CD4-positive, alpha-beta T cell treated with Interferon gamma for 1 hour (primary cell): ENCODE measurements around the gene RPL36AL.
"Not testable (repeated sequence)": the region's sequence is repeated elsewhere in the genome, so short reads cannot be mapped to it uniquely, and the experiment has no call there.

Experiments
- DNase-seq: peaks from one replicate; pipeline ENCODE4 v3.0.0-alpha.2; 2020

RPL36AL gene

DNA sequence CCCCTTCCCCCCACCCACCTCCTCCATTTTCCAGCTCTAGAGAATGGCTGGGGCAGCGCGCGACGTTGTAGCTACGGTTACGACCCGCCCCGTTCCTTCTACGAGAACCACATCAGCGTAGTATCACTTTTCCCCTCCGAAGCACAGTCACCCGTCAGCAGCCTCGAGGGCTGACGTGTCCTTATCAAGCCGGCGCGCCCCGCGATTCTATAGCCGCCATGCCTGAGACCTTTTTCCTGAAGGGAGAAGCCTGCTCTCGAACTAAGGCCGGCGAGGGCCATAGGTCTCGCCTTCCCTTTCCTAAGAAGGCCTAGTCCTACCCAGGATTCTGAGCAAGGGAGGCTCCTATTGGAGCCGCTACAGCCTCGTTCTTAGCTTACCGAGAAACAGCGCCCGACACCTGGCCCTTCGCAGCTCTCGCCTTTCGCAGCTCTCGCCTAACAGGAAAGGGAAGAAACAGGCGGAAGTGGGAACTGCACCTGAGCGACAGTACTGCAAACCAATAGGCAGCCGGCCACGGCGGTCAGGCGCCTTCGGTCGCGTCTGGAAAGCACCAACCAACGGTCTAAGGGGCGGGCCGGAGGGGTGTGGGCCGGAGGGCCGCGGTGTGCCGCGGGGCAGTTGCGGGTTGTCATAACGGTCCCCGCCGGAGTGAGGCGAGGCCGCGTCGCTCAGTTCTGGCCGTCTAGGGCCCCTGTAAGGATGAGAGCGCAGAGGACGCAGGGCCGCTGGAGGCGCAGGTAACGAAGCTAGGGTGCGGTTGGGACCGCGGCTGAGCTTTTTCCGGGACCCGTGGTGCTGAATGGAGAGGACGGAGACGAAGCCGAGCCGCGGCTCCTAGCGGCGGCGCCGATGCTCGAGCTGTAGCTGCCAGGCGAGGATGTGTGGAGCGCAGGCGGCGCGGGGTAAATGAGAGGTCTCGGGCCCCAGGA lies at the start of gene RPL36AL, which contains the start of gene MGAT2:
Gene RPL36AL (minus strand): TSS at position 445 of the 932 bp plus-strand sequence. CDS start 1,522 bp downstream, outside the sequence.
Gene MGAT2 (plus strand): TSS at position 618 of the 932 bp plus-strand sequence. CDS start 470 bp downstream, outside the sequence.
- peak; percentile 95 for DNase-seq

DNA sequence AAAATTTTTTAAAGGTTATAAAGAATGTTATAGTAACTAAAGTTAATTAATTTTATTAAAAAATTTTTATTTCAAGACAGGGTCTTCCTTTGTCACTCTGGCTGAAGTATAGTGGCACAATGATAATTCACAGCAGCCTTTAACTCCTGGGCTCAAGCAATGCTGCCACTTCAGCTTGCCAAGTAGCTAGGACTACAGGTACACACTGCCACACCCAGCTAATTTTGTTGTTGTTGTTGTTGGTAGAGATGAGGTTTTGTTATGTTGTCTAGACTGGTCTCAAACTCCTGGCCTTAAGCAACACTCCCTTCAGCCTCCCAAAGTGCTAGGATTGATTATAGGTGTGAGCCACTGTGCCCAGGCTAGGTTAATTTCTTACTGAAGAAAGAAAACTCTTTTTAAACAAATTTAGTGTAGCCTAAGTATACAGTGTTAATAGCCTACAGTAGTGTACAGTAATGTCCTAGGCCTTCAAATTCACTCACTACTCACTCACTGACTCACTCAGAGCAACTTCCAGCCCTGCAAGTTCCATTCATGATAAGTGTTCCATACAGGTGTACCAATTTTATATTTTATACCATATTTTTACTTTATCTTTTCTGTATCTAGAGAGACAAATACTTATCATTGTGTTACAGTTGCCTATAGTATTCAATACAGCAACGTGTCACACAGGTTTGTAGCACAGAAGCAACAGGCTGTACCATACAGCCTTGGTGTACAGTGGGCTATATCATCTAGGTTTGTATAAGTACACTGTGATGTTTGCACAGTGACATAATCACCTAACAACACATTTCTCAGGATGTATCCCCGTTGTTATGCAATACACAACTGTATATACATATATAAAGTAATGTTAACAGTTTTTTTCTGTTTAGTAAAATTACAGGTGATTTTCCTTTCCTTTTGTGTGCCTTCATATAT lies 39.4 kb upstream of the RPL36AL start:
- DNase-seq = no peak

DNA sequence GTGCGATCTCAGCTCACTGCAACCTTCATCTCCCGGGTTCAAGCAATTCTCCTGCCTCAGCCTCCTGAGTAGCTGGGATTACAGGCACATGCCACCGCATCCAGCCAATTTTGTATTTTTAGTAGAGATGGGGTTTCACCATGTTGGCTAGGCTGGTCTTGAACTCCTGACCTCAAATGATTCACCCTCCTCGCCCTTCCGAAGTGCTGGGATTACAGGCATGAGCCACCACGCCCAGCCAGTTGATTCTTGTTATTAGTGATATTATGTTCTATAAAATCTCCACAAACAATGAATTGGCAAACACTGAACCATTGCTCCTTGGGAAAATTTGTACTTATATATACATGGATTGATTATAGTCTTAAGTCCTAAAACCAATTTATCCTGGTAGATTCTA lies 37.1 kb upstream of the RPL36AL start:
- not testable (repeated sequence) for DNase-seq

DNA sequence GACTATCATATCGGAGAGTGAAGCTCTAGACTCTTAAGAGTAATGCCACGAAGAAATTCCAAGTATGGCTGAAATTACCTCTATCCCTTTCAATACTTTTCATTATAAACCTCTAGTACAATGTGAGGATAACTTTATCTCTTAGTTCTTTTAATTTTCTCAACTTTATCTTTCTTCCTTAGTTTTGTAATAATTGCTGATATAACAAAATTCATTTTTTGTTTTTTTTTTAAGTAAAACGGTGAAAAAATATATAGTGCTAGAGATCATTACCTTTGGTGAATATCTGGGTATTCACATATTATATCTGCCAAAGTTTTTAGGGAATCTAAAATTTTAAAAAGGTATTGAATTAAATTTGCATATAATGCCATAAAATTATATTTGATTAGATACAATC lies 34.1 kb upstream of the RPL36AL start:
- DNase-seq = no peak

DNA sequence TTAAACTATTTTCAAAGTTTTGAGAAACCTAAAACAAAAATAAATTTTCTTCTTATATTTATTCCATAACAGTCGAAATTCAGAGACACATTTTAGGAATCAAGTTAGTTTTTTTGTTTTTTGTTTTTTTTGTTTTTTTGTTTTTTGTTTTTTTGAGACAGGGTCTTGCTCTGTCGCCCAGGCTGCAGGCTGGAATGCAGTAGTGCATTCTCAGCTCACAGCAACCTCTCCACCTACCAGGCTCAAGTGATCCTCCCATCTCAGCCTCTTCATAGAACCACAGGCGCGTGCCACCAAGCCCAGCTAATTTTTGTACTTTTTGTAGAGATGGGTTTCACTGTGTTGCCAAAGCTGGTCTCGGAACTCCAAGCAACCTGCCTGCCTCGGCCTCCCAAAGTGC lies 33.1 kb upstream of the RPL36AL start:
- no peak for DNase-seq

DNA sequence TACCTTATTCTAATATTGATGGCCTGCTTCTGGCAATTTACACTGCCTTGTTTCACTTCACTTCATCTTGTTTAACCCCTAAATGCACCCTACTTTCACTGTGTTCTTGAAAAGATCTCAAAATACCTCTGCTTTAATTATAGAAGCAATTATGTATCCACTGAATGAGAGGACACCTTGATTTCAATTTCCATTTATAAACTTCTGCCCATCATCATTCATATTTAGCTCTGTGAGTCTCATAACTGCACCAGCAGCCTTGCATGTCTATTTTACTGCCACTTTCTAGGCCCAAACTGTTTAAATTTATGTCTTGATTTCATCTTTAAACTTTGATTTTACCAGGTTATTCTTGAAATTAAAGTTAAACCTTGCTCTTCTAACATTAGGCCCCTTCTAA lies 21.7 kb upstream of the RPL36AL start:
- DNase-seq = no peak

DNA sequence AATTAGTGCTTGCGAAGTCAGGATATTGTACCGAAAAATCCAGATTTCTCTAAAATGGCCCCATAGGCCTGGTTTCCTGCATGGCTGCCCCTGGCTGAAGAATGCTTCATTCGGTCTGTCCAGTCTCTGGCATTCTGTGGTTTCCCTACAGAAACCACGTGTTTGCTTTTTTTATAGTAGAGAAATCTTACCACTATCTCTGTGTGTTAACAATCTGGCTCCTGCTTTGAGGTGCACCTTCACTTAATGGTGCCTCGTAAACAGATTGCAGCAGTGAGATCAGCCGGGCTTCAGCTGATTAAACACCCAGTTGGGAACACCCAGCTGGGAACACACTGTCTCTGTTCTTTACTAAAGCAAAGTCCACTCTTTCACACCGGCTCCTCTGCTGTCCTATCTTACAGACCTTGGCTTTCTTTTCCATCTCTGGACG lies 21.3 kb upstream of the RPL36AL start:
- no peak for DNase-seq

DNA sequence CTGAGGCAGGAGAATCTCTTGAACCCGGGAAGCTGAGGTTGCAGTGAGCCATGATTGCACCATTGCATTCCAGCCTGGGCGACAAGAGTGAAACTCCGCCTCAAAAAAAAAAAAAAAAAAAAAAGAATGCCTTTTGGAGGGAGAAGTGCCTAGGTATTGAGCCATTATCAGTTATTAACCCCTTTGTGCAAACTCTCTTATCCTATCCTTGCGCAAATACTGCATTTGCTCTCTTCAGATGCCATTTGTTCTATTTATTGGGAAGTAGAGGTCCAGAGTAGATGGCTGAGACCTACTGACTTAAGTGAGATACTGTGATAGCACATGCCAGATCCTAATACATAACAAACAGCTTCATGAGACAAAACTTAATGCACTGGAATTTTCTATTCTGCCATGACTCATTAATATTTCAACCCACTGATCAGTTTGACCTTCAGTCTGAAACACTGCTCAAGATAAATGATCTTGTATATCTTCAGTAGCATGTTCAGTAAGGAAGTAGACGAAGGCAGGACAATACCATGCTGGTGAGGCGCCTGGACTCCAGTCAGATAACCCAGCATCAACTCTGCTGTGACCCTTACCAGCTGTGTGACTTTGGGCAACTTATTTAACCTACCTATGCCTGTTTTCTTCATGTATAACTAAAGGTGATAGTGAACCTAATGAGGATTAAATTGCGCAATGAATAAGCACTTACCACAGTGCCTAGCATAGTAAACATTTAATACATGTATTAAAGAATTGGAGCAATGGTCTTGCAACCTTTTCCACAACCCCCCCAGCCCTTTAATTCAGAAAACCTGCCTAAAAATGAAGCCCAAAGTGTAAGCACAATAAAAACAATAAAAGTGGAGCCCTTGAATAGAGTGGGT lies 20.4 kb upstream of the RPL36AL start:
- no peak for DNase-seq

DNA sequence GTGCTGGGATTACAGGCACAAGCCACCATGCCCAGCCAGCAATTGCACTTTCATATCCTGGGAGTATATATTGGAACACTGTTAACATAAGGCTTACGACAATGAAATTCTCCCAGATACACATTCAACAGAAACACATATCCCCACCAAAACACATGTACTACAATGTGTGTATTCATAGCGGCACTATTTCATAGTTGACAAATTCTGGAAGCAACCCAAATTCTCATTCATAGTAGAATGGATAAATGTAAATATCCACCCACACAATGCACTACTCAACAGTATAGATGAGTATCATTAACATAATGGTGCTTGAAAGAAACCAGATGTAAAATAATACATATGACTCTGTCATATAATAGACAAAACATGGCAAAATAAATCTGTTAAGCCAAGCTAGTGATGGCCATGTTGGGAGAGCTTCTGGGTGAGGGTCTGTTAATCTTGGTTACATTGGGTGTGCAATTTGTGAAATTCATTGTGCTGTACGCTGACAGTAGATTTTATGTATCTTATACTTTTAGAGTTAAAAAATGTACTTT lies 17.2 kb upstream of the RPL36AL start:
- DNase-seq = no peak

DNA sequence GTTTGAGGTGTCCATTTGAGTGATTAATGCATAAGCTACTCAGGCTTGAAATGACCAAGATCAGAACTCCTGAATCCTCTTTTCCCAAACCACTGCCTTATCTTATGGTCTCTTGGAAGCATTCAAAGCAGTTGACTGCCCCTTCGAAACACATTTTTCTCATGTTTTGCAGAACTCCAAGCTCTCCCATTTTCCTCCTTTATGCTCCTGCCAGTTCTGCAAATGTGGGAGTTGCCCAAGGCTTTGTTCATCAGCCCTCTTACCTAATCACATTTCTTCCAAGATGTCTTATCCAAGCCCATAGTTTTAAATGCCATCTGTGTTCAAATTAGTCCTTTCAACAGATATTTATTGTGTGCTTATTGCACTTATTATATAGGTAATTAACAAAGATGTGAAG lies 16.4 kb upstream of the RPL36AL start:
- DNase-seq = no peak

DNA sequence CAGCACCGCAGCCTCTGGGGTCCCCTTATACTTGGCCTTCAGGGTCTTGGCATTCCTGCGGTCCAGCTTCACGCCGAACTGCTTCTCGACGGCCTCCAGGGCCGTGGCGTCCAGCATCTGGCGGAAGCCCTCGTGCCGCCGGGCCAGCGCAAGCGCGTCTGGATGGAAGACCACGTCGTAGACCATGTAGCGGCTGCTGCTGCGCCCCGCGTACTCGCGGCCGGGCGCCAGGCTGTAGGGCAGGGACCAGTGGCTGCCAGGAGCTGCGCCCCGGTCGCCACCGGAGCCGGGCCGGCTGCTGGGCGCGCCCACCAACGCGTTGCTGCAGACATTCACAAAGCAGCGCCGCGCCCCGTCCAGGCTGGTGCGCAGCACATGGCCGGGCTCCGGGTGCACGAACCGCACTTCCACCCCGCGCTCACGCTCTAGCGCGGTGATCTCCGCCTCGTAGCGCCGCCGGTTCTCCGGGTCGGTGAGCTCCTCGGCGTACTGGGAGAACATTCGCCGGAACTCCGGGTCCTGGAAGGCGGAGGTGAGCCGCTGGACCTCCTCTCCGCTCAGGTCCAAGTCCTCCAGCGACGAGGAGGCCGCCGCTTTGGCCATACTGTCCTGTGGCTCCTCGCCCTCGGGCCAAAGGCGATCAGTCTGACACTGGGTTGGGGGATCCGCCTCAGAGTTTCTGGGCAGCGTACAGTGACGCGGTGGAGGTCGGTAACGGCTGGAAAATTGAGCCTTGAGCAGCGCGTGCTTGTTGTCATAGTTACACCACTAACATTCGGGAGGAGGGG lies 14.3 kb upstream of the RPL36AL start, which contains the start of gene DNAAF2:
Gene DNAAF2 (minus strand): TSS at position 698 of the 788 bp plus-strand sequence. CDS start 95 bp downstream, at position 603.
- peak; percentile 70 for DNase-seq

DNA sequence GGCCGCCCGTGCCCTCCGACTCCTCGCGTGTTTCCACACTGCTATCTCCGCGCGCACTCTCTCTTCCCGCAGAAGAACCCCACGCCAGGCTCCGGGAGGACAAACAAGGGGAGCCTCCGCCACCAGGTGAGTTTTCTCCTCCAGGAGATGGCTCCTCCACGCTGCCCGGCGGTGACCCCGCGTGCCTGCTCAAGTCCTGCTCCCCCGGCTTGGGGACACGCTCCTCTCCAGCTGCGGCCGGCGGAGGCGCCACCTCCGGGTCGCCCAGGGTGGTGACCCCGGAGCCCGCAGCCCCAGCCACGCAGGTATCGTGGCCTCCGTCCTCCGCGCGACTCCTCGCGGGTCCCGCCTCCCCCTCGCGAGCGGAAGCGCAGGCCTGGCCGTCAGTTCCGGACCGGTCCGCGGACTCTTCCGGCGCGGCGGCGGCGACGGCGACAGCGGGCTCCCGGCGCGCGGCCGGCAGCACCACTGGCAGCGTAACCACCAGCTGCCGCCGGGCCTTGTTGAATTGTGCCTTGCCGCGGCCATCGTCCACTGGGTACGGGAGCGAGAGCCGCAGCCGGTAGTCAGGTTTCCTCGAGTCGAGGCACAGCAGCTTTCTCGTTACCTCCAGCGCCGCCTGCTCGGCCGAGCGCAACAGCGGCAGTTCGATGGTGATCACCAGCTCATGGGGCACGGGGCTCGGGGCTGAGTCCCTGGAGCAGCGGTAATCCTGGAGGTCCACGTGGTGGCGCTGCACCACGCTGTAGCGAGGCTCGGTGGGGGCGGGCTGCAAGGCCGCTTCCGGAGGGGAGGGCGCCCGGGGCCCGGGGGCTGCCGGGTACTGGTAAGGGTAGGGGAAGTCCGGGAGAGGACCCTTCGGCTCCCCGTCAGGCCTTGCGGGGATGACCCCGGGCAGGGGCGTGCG lies 13.5 kb upstream of the RPL36AL start:
- peak; percentile 94 for DNase-seq

DNA sequence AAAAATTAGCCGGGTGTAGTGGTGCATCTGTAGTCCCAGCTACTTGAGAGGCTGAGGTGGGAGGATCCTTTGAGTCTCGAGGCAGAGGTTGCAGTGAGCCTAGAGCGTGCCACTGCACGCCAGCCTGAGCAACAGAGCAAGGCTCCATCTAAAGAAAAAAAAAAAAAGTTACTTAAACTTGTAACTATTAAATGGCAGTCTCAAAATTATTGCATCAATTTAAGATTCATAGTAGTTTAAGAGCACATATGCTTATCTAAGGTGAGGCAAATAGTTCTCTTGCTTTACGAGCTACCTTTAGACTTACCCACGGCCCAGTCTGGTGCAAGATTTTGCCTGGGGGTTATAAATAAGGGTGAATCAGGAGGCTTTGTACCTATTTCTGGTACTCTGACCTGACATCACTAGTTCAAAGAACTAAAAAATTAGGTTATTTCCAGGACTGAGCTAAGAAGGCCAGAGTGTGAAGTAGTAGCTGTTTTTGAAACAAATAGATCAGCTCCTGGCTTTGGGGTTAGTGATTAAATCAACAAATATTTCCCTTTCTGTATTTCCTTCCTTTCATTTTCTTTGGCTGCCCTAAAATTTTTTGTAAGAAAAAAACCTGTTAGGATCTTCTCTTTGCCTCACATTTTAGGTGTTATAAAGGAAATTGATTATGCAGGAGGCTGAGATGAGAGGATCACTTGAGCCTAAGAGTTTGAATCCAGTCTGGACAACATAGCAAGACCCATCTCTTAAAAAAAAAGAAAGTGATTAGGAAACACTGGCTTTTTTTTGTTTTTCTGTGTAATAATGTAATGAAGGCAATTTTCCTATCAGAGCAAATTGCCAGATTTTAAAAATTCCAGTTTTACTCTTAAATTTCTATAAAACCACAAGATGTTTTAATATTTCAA lies 3.8 kb upstream of the RPL36AL start:
- DNase-seq = no peak

DNA sequence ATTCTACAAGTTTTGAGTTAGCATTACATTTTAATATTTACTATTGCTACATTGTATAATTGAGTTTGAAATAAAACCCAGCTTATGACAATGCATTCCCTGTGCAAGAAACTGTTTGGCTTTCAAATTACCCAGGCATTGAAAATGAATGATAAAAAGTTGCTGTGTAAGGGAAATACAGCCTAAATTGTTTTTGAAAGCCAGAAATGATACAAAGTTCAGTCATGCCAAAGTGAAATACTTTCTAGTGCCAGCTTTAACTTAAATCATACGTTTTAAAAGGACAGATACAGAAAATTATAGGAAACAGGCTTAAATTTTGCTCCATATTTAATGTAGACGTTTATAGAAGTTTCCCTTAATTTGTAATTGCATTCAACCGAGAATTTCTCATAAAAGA lies 3.0 kb upstream of the RPL36AL start:
- no peak for DNase-seq

DNA sequence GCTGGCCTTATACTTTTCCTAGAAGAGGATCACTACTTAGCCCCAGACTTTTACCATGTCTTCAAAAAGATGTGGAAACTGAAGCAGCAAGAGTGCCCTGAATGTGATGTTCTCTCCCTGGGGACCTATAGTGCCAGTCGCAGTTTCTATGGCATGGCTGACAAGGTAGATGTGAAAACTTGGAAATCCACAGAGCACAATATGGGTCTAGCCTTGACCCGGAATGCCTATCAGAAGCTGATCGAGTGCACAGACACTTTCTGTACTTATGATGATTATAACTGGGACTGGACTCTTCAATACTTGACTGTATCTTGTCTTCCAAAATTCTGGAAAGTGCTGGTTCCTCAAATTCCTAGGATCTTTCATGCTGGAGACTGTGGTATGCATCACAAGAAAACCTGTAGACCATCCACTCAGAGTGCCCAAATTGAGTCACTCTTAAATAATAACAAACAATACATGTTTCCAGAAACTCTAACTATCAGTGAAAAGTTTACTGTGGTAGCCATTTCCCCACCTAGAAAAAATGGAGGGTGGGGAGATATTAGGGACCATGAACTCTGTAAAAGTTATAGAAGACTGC lies 1.7 kb upstream of the RPL36AL start:
- no peak for DNase-seq

DNA sequence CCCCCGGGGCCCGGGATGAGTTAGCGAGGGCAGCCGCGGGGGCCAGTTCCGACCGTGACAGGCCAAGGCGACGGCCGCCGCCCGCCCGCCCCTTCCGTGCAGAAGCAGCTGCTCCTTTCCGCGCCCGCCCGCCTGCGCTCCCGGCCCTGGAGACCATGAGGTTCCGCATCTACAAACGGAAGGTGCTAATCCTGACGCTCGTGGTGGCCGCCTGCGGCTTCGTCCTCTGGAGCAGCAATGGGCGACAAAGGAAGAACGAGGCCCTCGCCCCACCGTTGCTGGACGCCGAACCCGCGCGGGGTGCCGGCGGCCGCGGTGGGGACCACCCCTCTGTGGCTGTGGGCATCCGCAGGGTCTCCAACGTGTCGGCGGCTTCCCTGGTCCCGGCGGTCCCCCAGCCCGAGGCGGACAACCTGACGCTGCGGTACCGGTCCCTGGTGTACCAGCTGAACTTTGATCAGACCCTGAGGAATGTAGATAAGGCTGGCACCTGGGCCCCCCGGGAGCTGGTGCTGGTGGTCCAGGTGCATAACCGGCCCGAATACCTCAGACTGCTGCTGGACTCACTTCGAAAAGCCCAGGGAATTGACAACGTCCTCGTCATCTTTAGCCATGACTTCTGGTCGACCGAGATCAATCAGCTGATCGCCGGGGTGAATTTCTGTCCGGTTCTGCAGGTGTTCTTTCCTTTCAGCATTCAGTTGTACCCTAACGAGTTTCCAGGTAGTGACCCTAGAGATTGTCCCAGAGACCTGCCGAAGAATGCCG lies 872 bp upstream of the RPL36AL start:
- DNase-seq = peak; percentile 72

DNA sequence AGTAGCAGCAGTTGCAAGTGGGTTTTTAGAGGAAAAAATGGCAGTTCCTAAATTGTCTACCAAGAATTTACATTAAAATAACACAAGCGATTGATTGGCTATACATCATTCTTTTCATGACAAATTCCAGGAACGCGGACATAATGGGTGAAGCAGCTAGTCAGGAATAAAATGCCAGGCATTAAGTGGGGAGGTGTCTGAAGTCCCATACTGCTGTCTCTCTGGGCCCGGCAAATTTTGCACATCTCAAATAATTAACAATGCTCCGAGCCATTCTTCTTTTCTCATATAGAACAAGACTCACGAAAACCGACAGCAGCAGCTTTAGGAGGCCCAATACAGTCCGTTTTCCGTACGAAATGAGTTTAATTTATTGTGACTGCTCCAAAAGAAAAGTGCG lies 696 bp downstream of the RPL36AL start:
- DNase-seq = no peak

DNA sequence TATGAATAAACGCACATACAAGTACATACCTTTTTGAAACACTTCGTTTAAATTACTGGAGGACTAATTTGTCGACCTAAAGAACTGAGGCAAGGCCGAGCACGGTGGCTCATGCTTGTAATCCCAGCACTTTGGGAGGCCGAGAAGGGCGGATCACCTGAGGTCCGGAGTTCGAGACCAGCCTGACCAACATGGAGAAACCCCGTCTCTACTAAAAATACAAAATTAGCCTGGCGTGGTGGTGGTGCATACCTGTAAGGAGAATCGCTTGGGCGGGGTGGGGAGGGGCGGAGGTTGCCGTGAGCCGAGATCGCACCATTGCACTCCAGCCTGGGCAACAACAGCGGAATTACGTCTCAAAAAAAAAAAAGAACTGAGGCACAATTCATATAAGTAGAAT lies 1.2 kb downstream of the RPL36AL start:
- not testable (repeated sequence) for DNase-seq
